H1 (cell line): Measurements from ENCODE around the gene C2orf72. TPM values are rescaled to one million over a fixed set of nuclear protein-coding genes. Genes with fewer than 3 reads are reported as not detected.

Experiments
- FOSL1 ChIP-seq: IDR thresholded peaks from 2 replicates; pipeline ENCODE4 v1.6.1; 2011; ENCODE audit warnings: mild to moderate bottlenecking, low read depth, low read length, moderate library complexity; ENCODE audit not compliant: insufficient read depth
- polyA plus RNA-seq, 7 experiments: library from polyadenylated mRNA; depleted of rRNA in 3 of 7; stranded (reverse) in 5 of 7; unstranded in 2 of 7; fragments of >200 nt in 5 of 7; fragments of 200-250 nt in 2 of 7; gene quantifications; 1 replicate in 5 of 7; 2 replicates in 1 of 7; 4 replicates in 1 of 7; pipeline versions ENCODE4 v1.2.1 to v1.2.3, GENCODE V29; 2011 to 2013; ENCODE audit warnings: missing spikeins in 2 of 7, mixed read lengths in 2 of 7
- total RNA-seq: library from RNA; stranded (reverse); fragmentation: NEBNext Ultra II Directional; extraction: Animal tissue kit (Norgen Biotek cat#: 25700); gene quantifications from 2 replicates; pipeline ENCODE4 v1.2.1, GENCODE V29; 2021

Gene C2orf72
- total and polyA plus RNA-seq, 2 of the 8 experiments (the other 6 are each of a cell fraction or from before 2014, with no cell fraction given): 1.1 to 1.7 TPM

DNA sequence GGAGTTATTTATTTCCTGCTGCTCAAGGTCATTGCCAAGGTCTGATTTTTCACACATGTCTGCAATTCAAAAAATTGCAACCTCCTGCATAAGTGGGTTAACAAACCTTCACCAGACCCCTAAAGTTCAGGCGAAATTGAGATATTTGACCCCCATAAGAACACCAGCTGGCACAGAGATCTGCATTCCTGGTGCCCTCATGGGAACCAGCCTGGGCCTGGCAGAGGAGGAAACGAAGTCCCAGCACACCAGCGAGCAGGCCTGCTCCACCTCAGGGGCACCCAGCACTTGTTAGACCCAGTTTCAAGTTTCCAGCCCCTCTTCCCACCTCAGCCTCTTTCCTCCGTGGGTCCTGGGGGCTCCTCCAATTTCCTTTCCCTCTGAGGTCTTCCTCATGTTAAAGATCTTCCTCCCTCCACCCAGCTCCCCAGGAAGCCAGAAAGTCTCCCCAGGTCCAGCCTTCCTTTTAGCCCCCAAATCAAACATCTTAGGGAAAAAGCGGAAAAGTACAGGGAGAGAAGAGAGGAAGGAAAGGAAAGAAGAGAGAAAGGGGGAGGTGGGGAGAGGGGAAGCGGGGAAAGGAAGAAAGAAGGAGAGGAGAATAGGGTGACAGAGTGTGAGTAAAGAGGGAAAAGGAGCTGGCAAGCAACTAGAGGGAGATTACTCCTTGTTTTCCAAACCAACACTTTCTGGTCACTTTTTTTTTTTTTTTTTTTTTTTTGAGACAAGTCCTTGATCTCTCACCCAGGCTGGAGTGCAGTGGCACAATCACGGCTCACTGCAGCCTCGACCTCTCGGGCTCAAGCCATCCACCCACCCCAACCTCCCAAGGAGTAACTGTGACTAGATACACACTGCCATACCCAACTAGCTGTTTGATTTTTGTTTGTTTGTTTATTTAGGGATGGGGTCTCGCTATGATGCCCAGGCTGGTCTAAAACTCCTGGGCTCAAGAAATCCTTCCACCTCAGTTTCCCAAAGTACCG is 3.9 kb upstream of the C2orf72 start (continued):
- no peak for TF ChIP-seq FOSL1
